GM18499 (cell line): Measurements from ENCODE around the gene KCNN4.
A peak's percentile ranks its signal among the peaks of the same experiment; 100 is the strongest.
"Not testable (repeated sequence)": the region's sequence is repeated elsewhere in the genome, so short reads cannot be mapped to it uniquely, and the experiment has no call there.

Experiments used
- ATAC-seq: cut with Tn5 transposase; IDR thresholded peaks from one replicate; pipeline ENCODE4 v1.9.1; 2021; ENCODE audit warnings: moderate number of reproducible peaks; ENCODE audit not compliant: insufficient read depth, unreplicated experiment

Gene KCNN4

GRCh38 chr19:43775299-43775890 lies 5.4 kb downstream of the KCNN4 start:
- ATAC-seq = no peak

- not testable (repeated sequence) for ATAC-seq
Measured at GRCh38 chr19:43774940-43775258, 5.9 kb downstream of the KCNN4 start.

- ATAC-seq = no peak
Measured at GRCh38 chr19:43774103-43774939, 6.5 kb downstream of the KCNN4 start.

- ATAC-seq = no peak
Measured at GRCh38 chr19:43773725-43774102, 7.1 kb downstream of the KCNN4 start.

- ATAC-seq = no peak
Measured at GRCh38 chr19:43769256-43769655, 11.5 kb downstream of the KCNN4 start.

GRCh38 chr19:43768273-43769050 lies 12.3 kb downstream of the KCNN4 start:
- ATAC-seq = no peak

- no peak for ATAC-seq
Measured at GRCh38 chr19:43767818-43768217, 13.0 kb downstream of the KCNN4 start.

GRCh38 chr19:43767316-43767715 lies 13.5 kb downstream of the KCNN4 start:
- no peak for ATAC-seq

GRCh38 chr19:43766755-43767043 lies 14.1 kb downstream of the KCNN4 start:
- no peak for ATAC-seq

GRCh38 chr19:43765109-43765876 lies 15.5 kb downstream of the KCNN4 start:
- ATAC-seq = no peak

- ATAC-seq = not testable (repeated sequence)
Measured at GRCh38 chr19:43764684-43765083, 16.1 kb downstream of the KCNN4 start.

- ATAC-seq = no peak
Measured at GRCh38 chr19:43763473-43763939, 17.3 kb downstream of the KCNN4 start.

- no peak for ATAC-seq
Measured at GRCh38 chr19:43762814-43763213, 18.0 kb downstream of the KCNN4 start.

- ATAC-seq = no peak
Measured at GRCh38 chr19:43760941-43761340, 19.8 kb downstream of the KCNN4 start.

GRCh38 chr19:43759515-43759914 lies 21.3 kb downstream of the KCNN4 start:
- no peak for ATAC-seq

GRCh38 chr19:43755256-43755801 lies 25.4 kb downstream of the KCNN4 start:
- ATAC-seq = no peak

GRCh38 chr19:43754503-43755255 lies 26.1 kb downstream of the KCNN4 start, which contains the start of gene SMG9:
Gene SMG9 (minus strand): TSS chr19:43754962. CDS start chr19:43750741, 4,221 bp downstream.
- peak; percentile 30 for ATAC-seq

- no peak for ATAC-seq
Measured at GRCh38 chr19:43754253-43754502, 26.6 kb downstream of the KCNN4 start.

- ATAC-seq = no peak
Measured at GRCh38 chr19:43752287-43752875, 28.4 kb downstream of the KCNN4 start.
